ENCODE data around the gene MIS18BP1. TPM values are rescaled to one million over a fixed set of nuclear protein-coding genes. Genes with fewer than 3 reads are reported as not detected.
A peak's percentile ranks its signal among the peaks of the same experiment; 100 is the strongest.

MIS18BP1 gene
- total and polyA plus RNA-seq, 2 experiments from 2014 or later, result 24.4 to 28.9 TPM

DNA sequence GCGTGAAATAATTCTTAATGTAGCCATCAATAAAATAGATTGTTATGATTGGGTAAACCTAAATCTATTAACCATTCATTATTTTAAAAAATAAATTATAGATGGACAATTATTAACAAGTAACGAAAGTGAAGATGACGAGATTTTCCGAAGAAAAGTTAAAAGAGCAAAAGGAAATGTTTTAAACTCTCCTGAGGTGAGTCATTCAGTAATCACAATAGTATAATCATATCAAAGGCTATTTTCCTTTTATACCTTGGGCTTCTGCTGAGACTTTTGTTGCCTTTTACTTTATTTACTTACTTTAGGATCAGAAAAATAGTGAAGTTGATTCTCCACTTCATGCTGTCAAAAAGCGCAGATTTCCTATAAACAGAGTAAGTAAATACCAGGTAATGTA lies 71.7 kb downstream of the MIS18BP1 start:
- Histone ChIP-seq H3K79me2 (ENCODE audit: insufficient read depth) (no peaks in the 10 kb centered on the region), H2AFZ (no peak overlapping the region), H3K9me2 (ENCODE audit: insufficient read depth) (no peaks in the 10 kb centered on the region), H3K4me1 (ENCODE audit: insufficient read depth) (peaks cover 46% of the 10 kb centered on the region), H3K27ac (no peak overlapping the region), H3K27me3 (replicated peaks; ENCODE audit: insufficient read depth) (no peaks in the 10 kb centered on the region), H3K4me3 (no peak overlapping the region), H3K4me2 (ENCODE audit: unreplicated experiment) (peak overlapping the region; percentile 9), H4K20me1 (ENCODE audit: insufficient read depth) (no peaks in the 10 kb centered on the region), H3F3A (ENCODE audit: insufficient read depth) (peaks cover 18% of the 10 kb centered on the region), H3K9me3 (ENCODE audit: low read depth) (no peaks in the 10 kb centered on the region), H3K36me3 (ENCODE audit: low read depth) (no peaks in the 10 kb centered on the region), H3K9ac (no peak overlapping the region)
- no peak for DNase-seq
- in situ Hi-C loops (cut with MboI), result no loop called here
- no peak for TF ChIP-seq EZH2 (IDR thresholded peaks at IDR 0.05; ENCODE audit: insufficient read depth, poor library complexity, severe bottlenecking)
- no peak for TF ChIP-seq EZH2phosphoT487 (IDR thresholded peaks at IDR 0.05; ENCODE audit: insufficient read depth, low read depth)
- 94 to 97% methylated on average over 5 of the region's 5 CpGs for WGBS, 2 experiments (ENCODE audit: low coverage in 1 of 2, low lambda C conversion rate in 2 of 2, missing lambda C conversion rate in 2 of 2)

DNA sequence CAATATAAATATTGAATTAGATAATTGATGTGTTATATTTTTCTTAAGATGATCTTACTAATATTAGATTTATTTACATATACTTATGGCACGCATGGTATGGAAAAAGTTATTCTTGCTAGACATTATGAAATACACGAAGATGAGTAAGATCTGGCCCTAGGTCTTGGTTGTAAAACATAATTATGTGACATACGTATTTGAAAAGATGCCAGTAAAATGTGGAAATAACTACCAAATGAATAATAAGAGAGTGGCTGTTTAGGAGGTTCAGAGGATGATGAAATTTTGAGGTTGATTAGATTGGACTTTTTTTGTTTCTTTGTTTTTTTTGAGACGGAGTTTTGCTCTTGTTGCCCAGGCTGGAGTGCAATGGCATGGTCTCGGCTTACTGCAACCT lies 75.9 kb downstream of the MIS18BP1 start:
- H3K27ac ChIP-seq, result peak overlapping the region; percentile 59
- no peak overlapping the region; the same call in 1 of the 2 replicates for H2AFZ ChIP-seq
- in situ Hi-C loops (cut with MboI), result no loop called here
- 37 to 47% methylated on average over 5 of the region's 5 CpGs for WGBS, 2 experiments (ENCODE audit: low coverage in 1 of 2, low lambda C conversion rate in 2 of 2, missing lambda C conversion rate in 2 of 2)
- DNase-seq, result peak; percentile 86
- no peak for TF ChIP-seq EZH2phosphoT487 (IDR thresholded peaks at IDR 0.05; ENCODE audit: insufficient read depth, low read depth)
- no peak for TF ChIP-seq EZH2 (IDR thresholded peaks at IDR 0.05; ENCODE audit: insufficient read depth, poor library complexity, severe bottlenecking)
- H3K9me2 ChIP-seq (ENCODE audit: insufficient read depth), result no peaks in the 10 kb centered on the region
- no peaks in the 10 kb centered on the region for H3K27me3 ChIP-seq (replicated peaks; ENCODE audit: insufficient read depth)
- no peak overlapping the region for H3K4me2 ChIP-seq (ENCODE audit: unreplicated experiment)
- no peaks in the 10 kb centered on the region for H4K20me1 ChIP-seq (ENCODE audit: insufficient read depth)
- peaks cover 31% of the 10 kb centered on the region for H3K4me1 ChIP-seq (ENCODE audit: insufficient read depth)
- no peaks in the 10 kb centered on the region for H3K79me2 ChIP-seq (ENCODE audit: insufficient read depth)
- no peak overlapping the region for H3K4me3 ChIP-seq
- H3F3A ChIP-seq (ENCODE audit: insufficient read depth), result peaks cover 18% of the 10 kb centered on the region
- H3K9me3 ChIP-seq (ENCODE audit: low read depth), result no peaks in the 10 kb centered on the region
- H3K36me3 ChIP-seq (ENCODE audit: low read depth), result no peaks in the 10 kb centered on the region
- H3K9ac ChIP-seq, result no peak overlapping the region

DNA sequence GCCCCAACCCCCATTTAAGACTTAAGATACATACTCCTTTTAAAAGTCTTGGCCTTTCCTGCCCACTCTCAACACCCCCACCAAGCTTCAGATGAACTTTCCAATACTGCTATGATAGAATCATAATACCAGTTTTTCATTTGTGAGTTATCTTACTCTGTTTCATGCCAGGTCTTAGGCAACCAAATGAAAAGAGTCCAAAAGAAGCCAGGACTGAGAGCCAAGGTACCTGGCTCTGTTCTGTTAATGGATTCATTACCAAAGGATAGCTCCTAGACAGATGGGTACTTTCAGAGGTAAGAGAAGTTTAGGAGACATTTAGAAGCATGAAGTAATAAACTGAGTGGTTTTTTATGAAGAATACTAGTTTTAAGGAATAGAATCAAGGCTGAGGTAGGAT lies 83.1 kb downstream of the MIS18BP1 start:
- Histone ChIP-seq H3K9me3 (ENCODE audit: low read depth) (no peaks in the 10 kb centered on the region), H3K4me2 (ENCODE audit: unreplicated experiment) (no peak overlapping the region), H3K79me2 (ENCODE audit: insufficient read depth) (no peaks in the 10 kb centered on the region), H3F3A (ENCODE audit: insufficient read depth) (no peaks in the 10 kb centered on the region), H3K4me3 (no peak overlapping the region), H3K27ac (no peak overlapping the region), H3K36me3 (ENCODE audit: low read depth) (no peaks in the 10 kb centered on the region), H3K9me2 (ENCODE audit: insufficient read depth) (no peaks in the 10 kb centered on the region), H3K27me3 (replicated peaks; ENCODE audit: insufficient read depth) (no peaks in the 10 kb centered on the region), H4K20me1 (ENCODE audit: insufficient read depth) (no peaks in the 10 kb centered on the region), H2AFZ (no peak overlapping the region), H3K9ac (no peak overlapping the region), H3K4me1 (ENCODE audit: insufficient read depth) (no peaks in the 10 kb centered on the region)
- no peak for DNase-seq
- TF ChIP-seq EZH2 (IDR thresholded peaks at IDR 0.05; ENCODE audit: insufficient read depth, poor library complexity, severe bottlenecking) (no peak), EZH2phosphoT487 (IDR thresholded peaks at IDR 0.05; ENCODE audit: insufficient read depth, low read depth) (no peak)
- in situ Hi-C loops (cut with MboI), result no loop called here

- Histone ChIP-seq H3K4me2 (ENCODE audit: unreplicated experiment) (no peak overlapping the region), H3K79me2 (ENCODE audit: insufficient read depth) (no peaks in the 10 kb centered on the region), H3K27me3 (replicated peaks; ENCODE audit: insufficient read depth) (no peaks in the 10 kb centered on the region), H2AFZ (no peak overlapping the region), H3K27ac (no peak overlapping the region), H3K4me3 (no peak overlapping the region), H4K20me1 (ENCODE audit: insufficient read depth) (no peaks in the 10 kb centered on the region), H3K9me2 (ENCODE audit: insufficient read depth) (no peaks in the 10 kb centered on the region), H3F3A (ENCODE audit: insufficient read depth) (no peaks in the 10 kb centered on the region), H3K9ac (no peak overlapping the region), H3K9me3 (ENCODE audit: low read depth) (no peaks in the 10 kb centered on the region), H3K36me3 (ENCODE audit: low read depth) (no peaks in the 10 kb centered on the region), H3K4me1 (ENCODE audit: insufficient read depth) (no peaks in the 10 kb centered on the region)
- TF ChIP-seq EZH2phosphoT487 (IDR thresholded peaks at IDR 0.05; ENCODE audit: insufficient read depth, low read depth) (no peak), EZH2 (IDR thresholded peaks at IDR 0.05; ENCODE audit: insufficient read depth, poor library complexity, severe bottlenecking) (no peak)
- in situ Hi-C loops (cut with MboI), result no loop called here
- peak; percentile 12 for DNase-seq
Measured at GRCh38 chr14:45156067-45156466, 96.9 kb downstream of the MIS18BP1 start.

Small RNAs within 50 kb of the gene (small RNA-seq; reads per million reads assigned to genes)
- gene RNU6-552P (ENCODE audit: low read depth, low replicate concordance), result not detected

Other genes starting within 250 kb of the MIS18BP1 start
- gene PRPF39, start 169.1 kb downstream of the MIS18BP1 start, total RNA-seq (2014; rRNA removed; shearing (Covaris generic)), result 18.6 and 36.8 TPM in 2 replicates
- 17.5 and 19.8 TPM in 2 replicates for gene PRPF39, start 169.1 kb downstream of the MIS18BP1 start, polyA plus RNA-seq (2016; fragmentation: Nextera tagmentation; extraction: Ambion mirVana)
- gene FKBP3, start 118.7 kb downstream of the MIS18BP1 start, total RNA-seq (2014; rRNA removed; shearing (Covaris generic)), result 28.3 and 40.9 TPM in 2 replicates
- 124 and 125 TPM in 2 replicates for gene FKBP3, start 118.7 kb downstream of the MIS18BP1 start, polyA plus RNA-seq (2016; fragmentation: Nextera tagmentation; extraction: Ambion mirVana)
- 4.6 and 6.7 TPM in 2 replicates for gene FANCM, start 117.3 kb downstream of the MIS18BP1 start, total RNA-seq (2014; rRNA removed; shearing (Covaris generic))
- gene FANCM, start 117.3 kb downstream of the MIS18BP1 start, polyA plus RNA-seq (2016; fragmentation: Nextera tagmentation; extraction: Ambion mirVana), result 3.0 and 4.1 TPM in 2 replicates